H54 (cell line): ENCODE results near the gene STATH.
"Not testable (repeated sequence)": the region's sequence is repeated elsewhere in the genome, so short reads cannot be mapped to it uniquely, and the experiment has no call there.

Source experiments
- DNase-seq: peaks from one replicate; pipeline ENCODE4 v3.0.0; 2011; ENCODE audit warnings: low spot score, mixed read lengths; ENCODE audit not compliant: insufficient read length
- FAIRE-seq: peaks from 3 replicates; lab custom pipeline; 2011; peaks lifted over from hg19 to GRCh38; lab: Jason Lieb, UNC
- POLR2A ChIP-seq: IDR thresholded peaks from 2 replicates; pipeline ENCODE4 v1.6.1; 2011; ENCODE audit warnings: low read depth, mild to moderate bottlenecking, low read length

STATH gene

DNA sequence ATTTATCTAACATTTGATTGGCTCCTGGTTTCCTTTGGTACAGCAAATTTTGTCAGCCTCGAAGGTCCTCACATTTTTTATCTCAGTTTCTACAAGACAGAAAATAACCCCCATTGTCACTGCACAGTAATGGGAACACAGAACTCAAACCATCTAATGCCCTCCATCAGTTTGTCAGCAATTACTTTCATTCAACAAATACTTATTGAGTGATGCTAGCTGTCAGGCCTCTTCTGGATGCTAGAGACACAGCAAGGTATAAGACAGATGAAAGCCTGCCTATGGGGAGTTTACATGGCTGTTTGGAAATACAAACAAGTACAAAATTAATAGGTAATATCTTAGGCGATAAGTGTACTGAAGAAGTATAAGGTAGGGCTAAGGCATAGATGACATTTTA, 27.5 kb downstream of the STATH start:
- DNase-seq: no peak
- FAIRE-seq: no peak
- TF ChIP-seq POLR2A: no peak

DNA sequence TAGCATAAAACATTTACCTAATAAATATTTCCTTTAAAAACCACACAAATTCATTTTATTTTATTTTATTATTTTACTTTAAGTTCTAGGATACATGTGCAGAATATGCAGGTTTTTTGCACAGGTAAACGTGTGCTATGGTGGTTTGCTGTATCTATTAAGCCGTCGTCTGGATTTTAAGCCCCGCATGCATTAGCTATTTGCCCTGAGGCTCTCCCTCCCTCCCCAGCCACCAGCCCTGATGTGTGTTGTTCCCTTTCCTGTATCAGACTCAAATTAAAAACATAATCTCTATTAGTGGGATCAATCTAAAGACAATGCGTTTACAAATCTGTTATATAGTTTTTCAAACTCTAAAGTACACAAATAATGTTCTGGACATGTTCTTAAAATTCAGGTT, 31.2 kb downstream of the STATH start:
- DNase-seq (no peak), FAIRE-seq (no peak)
- no peak for TF ChIP-seq POLR2A

DNA sequence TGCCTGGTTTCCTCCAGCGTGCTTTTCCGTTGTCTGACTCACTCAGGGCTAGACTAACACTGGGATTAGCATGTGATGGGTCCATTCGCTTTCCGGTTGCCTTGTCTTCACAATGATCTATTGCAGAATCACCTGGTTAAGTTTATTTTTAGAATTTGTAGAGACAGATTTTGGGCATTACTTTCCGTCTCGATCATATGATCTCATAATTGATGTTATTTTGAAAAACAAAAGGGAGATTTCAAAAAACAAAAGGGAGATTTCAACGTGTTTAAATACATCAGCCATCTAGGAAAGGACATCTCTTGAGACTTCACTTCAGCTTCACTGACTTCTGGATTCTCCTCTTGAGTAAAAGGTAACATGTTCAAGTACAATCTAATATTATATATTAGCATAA, 32.4 kb downstream of the STATH start, which contains the start of gene HTN3:
HTN3 (plus strand) TSS at position 301 of the 400 bp plus-strand sequence. CDS start 2,282 bp downstream, outside the sequence.
- not testable (repeated sequence) for FAIRE-seq, DNase-seq

DNA sequence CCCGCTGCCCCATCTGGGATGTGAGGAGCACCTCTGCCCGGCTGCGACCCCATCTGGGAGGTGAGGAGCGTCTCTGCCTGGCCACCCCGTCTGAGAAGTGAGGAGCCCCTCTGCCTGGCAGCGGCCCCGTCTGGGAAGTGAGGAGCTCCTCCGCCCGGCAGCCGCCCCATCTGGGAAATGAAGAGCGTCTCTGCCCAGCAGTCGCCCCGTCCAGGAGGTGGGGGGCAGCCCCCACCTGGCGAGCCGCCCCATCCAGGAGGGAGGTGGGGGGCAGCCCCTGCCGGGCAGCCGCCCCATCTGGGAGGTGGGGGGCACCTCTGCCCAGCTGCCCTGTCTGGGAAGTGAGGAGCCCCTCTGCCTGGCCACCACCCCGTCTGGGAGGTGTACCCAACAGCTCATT, 41.8 kb downstream of the STATH start:
- DNase-seq: not testable (repeated sequence)

DNA sequence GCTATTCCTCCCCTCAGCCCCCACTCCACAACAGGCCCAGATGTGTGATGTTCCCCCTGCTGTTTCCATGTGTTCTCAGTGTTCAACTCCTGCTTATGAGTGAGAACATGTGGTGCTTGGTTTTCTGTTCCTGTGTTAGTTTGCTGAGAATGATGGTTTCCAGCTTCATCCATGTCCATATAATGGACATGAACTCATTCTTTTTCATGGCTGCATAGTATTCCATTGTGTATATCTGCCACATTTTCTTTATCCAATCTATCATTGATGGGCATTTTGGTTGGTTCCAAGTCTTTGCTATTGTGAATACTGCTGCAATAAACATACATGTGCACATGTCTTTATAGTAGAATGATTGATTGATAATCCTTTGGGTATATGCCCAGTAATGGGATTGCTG, 44.2 kb downstream of the STATH start:
- FAIRE-seq: not testable (repeated sequence)

More for the DNA sequence above, 41.8 kb downstream of the STATH start:
- FAIRE-seq: not testable (repeated sequence)

DNA sequence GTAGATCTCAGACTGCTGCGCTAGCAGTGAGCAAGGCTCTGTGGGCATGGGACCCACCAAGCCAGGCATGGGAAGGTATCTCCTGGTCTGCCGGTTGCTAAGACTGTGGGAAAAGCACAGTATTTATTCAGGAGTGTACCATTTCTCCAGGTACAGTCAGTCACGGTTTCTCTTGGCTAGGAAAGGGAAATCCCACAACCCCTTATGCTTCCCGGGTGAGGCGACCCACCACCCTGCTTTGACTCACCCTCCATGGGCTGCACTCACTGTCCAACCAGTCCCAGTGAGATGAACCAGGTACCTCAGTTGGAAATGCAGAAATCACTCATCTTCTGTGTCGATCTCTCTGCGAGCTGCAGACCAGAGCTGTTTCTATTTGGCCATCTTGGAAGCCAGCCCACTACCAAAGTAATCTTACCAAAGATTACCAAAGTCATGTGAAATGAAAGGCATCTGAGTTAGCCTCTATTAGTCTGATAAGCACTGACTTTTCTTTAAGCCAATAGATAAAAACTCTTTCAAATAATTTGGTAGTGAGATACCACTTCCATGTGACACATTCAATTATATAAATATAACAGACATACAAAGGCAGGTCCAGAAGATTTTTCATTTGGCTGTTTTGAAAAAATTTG, 46.0 kb downstream of the STATH start:
- DNase-seq (no peak), FAIRE-seq (no peak)
- TF ChIP-seq POLR2A: no peak

More for the DNA sequence above, 44.2 kb downstream of the STATH start:
- not testable (repeated sequence) for DNase-seq

DNA sequence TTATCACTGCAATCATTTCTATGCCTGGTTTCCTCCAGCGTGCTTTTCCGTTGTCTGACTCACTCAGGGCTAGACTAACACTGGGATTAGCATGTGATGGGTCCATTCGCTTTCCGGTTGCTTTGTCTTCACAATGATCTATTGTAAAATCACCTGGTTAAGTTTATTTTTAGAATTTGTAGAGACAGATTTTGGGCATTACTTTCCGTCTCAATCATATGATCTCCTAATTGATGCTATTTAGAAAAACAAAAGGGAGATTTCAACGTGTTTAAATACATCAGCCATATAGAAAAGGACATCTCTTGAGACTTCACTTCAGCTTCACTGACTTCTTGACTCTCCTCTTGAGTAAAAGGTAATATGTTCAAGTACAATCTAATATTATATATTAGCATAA, 54.4 kb downstream of the STATH start, which contains the start of gene HTN1:
HTN1 (plus strand) TSS at position 301 of the 400 bp plus-strand sequence. CDS start 2,639 bp downstream, outside the sequence.
- FAIRE-seq, DNase-seq: not testable (repeated sequence)
